Fibroblast of lung (primary cell): ENCODE results near the gene SFTA2. TPM values are rescaled to one million over a fixed set of nuclear protein-coding genes. Genes with fewer than 3 reads are reported as not detected.
"Not testable (repeated sequence)": the region's sequence is repeated elsewhere in the genome, so short reads cannot be mapped to it uniquely, and the experiment has no call there.

Experiments
- DNase-seq, 2 donors: peaks; one replicate each; pipeline versions ENCODE4 v3.0.0 to v3.0.0-alpha.2; 2010; ENCODE audit warnings: low read depth in 2 of 2
- H2AFZ ChIP-seq: 2 replicates; pipeline ENCODE4 v1.5.1; 2012; ENCODE audit warnings: low read length, control low read depth, inconsistent platforms
- H3K27ac ChIP-seq: 2 replicates; pipeline ENCODE4 v1.5.1; 2011; ENCODE audit warnings: low read length, control low read depth; ENCODE audit not compliant: insufficient read depth
- H3K27me3 ChIP-seq: 2 replicates; pipeline ENCODE4 v1.5.1; 2011; ENCODE audit warnings: mild to moderate bottlenecking, low read length; ENCODE audit not compliant: control insufficient read depth, insufficient read depth
- H3K36me3 ChIP-seq: 2 replicates; pipeline ENCODE4 v1.5.1; 2011; ENCODE audit warnings: low read length; ENCODE audit not compliant: control insufficient read depth, insufficient read depth
- H3K4me1 ChIP-seq: 2 replicates; pipeline ENCODE4 v1.5.1; 2011; ENCODE audit warnings: low read length; ENCODE audit not compliant: control insufficient read depth, insufficient read depth; ENCODE audit errors: extremely low read depth
- H3K4me2 ChIP-seq: 2 replicates; pipeline ENCODE4 v1.5.1; 2011; ENCODE audit warnings: low read length, control low read depth; ENCODE audit not compliant: insufficient read depth; ENCODE audit errors: extremely low read depth
- H3K4me3 ChIP-seq, 4 experiments: fragments of 200-600 bp in 1 of 4; sonication (generic) in 1 of 4; replicated peaks in 1 of 4; 2 replicates each; pipeline ENCODE4 v1.5.1; 2011 to 2016; ENCODE audit warnings: low read length in 4 of 4, low read depth in 3 of 4, mild to moderate bottlenecking in 3 of 4, control low read depth in 2 of 4, inconsistent platforms in 1 of 4, mixed read lengths in 1 of 4; ENCODE audit not compliant: insufficient read depth in 1 of 4; ENCODE audit errors: control extremely low read depth in 1 of 4
- H3K79me2 ChIP-seq: 2 replicates; pipeline ENCODE4 v1.5.1; 2012; ENCODE audit warnings: mild to moderate bottlenecking, low read length, inconsistent platforms; ENCODE audit not compliant: control insufficient read depth, insufficient read depth
- H3K9ac ChIP-seq: 2 replicates; pipeline ENCODE4 v1.5.1; 2011; ENCODE audit warnings: mild to moderate bottlenecking, low read length, control low read depth; ENCODE audit not compliant: insufficient read depth
- H3K9me3 ChIP-seq: 2 replicates; pipeline ENCODE4 v1.5.1; 2012; ENCODE audit warnings: low read depth, low read length; ENCODE audit not compliant: control insufficient read depth, insufficient read depth
- H4K20me1 ChIP-seq: 2 replicates; pipeline ENCODE4 v1.5.1; 2011; ENCODE audit warnings: low read length; ENCODE audit not compliant: control insufficient read depth, insufficient read depth; ENCODE audit errors: extremely low read depth
- CTCF ChIP-seq, 2 donors: IDR thresholded peaks in 1 of 2; conservative IDR thresholded peaks in 1 of 2; 1 replicate in 1 of 2; 2 replicates in 1 of 2; pipeline ENCODE4 v1.5.1; 2011 to 2012; ENCODE audit warnings: low read length in 2 of 2, control low read depth in 1 of 2, inconsistent platforms in 1 of 2, low read depth in 1 of 2, mild to moderate bottlenecking in 1 of 2
- EZH2 ChIP-seq: IDR thresholded peaks from 2 replicates; pipeline ENCODE4 v1.5.1; 2012; ENCODE audit warnings: low read length, control low read depth, mild to moderate bottlenecking; ENCODE audit errors: missing control alignments
- polyA plus RNA-seq, 2 donors: library from polyadenylated mRNA; depleted of rRNA in 1 of 2; stranded (reverse) in 1 of 2; unstranded in 1 of 2; fragments of >200 nt; gene quantifications; 2 replicates each; pipeline ENCODE4 v1.2.1, GENCODE V29; 2011 to 2012; ENCODE audit warnings: missing spikeins in 1 of 2
- total RNA-seq: library from RNA; depleted of rRNA; stranded (reverse); fragments of >200 nt; gene quantifications from 2 replicates; pipeline ENCODE4 v1.2.1, GENCODE V29; 2014

SFTA2 gene
- total and polyA plus RNA-seq, 2 donors (not counting 1 experiment from before 2014, with no cell fraction given): not detected

GRCh38 chr6:30908700-30909099 is 23.3 kb downstream of the SFTA2 start:
- TF ChIP-seq EZH2 (no peak), CTCF (conservative IDR thresholded peaks at IDR 0.05 in 1 of 2, IDR thresholded peaks at IDR 0.05 in 1 of 2; ENCODE audit: low read depth in 1 of 2, low read length in 2 of 2) (no peak)
- Histone ChIP-seq H3K27me3 (no peaks in the 10 kb centered on the region), H3K9ac (peak overlapping the region; percentile 53), H3K4me1 (peaks cover 8% of the 10 kb centered on the region), H3K36me3 (peaks cover 7% of the 10 kb centered on the region), H4K20me1 (no peaks in the 10 kb centered on the region), H3K79me2 (peaks cover 10% of the 10 kb centered on the region), H2AFZ (peak overlapping the region; percentile 87), H3K9me3 (no peaks in the 10 kb centered on the region), H3K4me2 (peak overlapping the region; percentile 96), H3K4me3 (peak overlapping the region; percentile 77 to 86 (median 81)), H3K27ac (peak overlapping the region; percentile 65)
- DNase-seq: no peak

DNA sequence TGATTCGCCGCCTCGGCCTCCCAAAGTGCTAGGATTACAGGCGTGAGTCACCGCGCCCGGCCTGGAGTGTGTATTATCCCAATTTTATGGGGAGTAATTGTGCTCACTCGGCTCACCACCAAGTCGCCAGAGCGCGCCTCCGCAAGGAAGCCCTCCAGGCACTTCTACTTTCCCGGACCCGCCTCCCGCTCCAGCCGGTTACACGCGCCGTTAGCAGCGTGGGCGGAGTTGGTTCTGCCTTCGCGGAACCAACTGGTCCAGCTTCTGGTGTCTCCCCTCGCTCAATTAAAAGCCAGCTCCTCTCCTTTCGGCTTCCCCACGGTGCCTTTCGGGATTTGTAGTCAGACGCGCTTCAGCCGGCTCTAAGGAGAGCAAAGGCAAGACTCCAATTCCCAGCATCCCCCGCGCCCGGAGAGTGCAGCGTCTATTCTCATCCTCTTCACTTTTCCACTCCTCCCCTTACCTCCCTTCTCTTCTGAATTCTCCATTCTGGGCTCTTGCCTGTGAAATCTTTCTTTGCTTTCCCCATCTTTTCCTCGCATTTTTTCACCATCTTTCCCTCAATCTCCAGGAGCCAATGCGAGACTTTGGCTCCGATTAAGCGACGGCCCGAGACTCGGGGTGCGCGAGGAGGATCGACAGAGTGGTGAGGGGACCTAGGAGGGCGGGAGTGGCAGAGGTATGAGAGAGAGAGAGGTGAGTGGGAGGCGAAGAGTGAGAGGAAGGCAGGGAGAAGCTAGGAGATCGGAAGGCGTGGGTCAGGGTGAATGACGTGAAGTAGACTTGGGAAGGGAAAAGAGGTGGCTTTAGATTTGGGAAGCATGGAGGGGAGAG is 24.0 kb downstream of the SFTA2 start, which contains the start of gene GTF2H4:
GTF2H4 (plus strand) TSS at position 450 of the 834 bp plus-strand sequence.
- no peaks in the 10 kb centered on the region for H3K9me3 ChIP-seq
- peak within 1 kb of the TSS; percentile 96 for H3K4me2 ChIP-seq
- H3K27ac ChIP-seq: peak within 1 kb of the TSS; percentile 65
- TF ChIP-seq CTCF (conservative IDR thresholded peaks at IDR 0.05 in 1 of 2, IDR thresholded peaks at IDR 0.05 in 1 of 2; ENCODE audit: low read depth in 1 of 2, low read length in 2 of 2) (no peak), EZH2 (no peak)
- H4K20me1 ChIP-seq: no peaks in the 10 kb centered on the region
- peaks cover 7% of the 10 kb centered on the region for H3K36me3 ChIP-seq
- peak within 1 kb of the TSS; percentile 87 for H2AFZ ChIP-seq
- no peaks in the 10 kb centered on the region for H3K27me3 ChIP-seq
- DNase-seq: peak; percentile 98 to 99
- peaks cover 10% of the 10 kb centered on the region for H3K79me2 ChIP-seq
- peak within 1 kb of the TSS; percentile 53 for H3K9ac ChIP-seq
- H3K4me1 ChIP-seq: peaks cover 6% of the 10 kb centered on the region
- peak within 1 kb of the TSS; percentile 77 to 86 (median 81) for H3K4me3 ChIP-seq

GRCh38 chr6:30907290-30907757 is 24.6 kb downstream of the SFTA2 start:
- peak overlapping the region; percentile 13 for H3K27ac ChIP-seq
- H3K4me3 ChIP-seq: peak overlapping the region; percentile 22 to 79 (median 42)
- H3K27me3 ChIP-seq, DNase-seq, H3K4me1 ChIP-seq, H3K9me3 ChIP-seq, H3K36me3 ChIP-seq, H4K20me1 ChIP-seq: not testable (repeated sequence)
- H3K9ac ChIP-seq: peak overlapping the region; percentile 13
- H2AFZ ChIP-seq: peak overlapping the region; percentile 80
- H3K4me2 ChIP-seq: peak overlapping the region; percentile 25
- H3K79me2 ChIP-seq: peaks cover 10% of the 10 kb centered on the region
